Measurements from ENCODE around the gene SEMA3B. TPM values are rescaled to one million over a fixed set of nuclear protein-coding genes. Genes with fewer than 3 reads are reported as not detected.

SEMA3B gene
- total and polyA plus RNA-seq, 9 of the 15 experiments (the other 6 are each of a cell fraction or from before 2014, with no cell fraction given), result 0.03 to 1.8 (median 0.55) TPM; not detected in 1

GRCh38 chr3:50227390-50228183 is 41.4 kb upstream of the SEMA3B start (continued):
- peak; percentile 59 for TF ChIP-seq ZBTB33 (CRISPR knock-in tag; IDR thresholded peaks at IDR 0.05)
- TF ChIP-seq GTF2B (IDR thresholded peaks at IDR 0.05; ENCODE audit: extremely low read depth, insufficient read length), result no peak
- no peak for TF ChIP-seq RREB1 (CRISPR knock-in tag; IDR thresholded peaks at IDR 0.05)
- peak; percentile 60 for TF ChIP-seq ZEB2 (IDR thresholded peaks at IDR 0.05)
- no peak for TF ChIP-seq FOXO4 (CRISPR knock-in tag; IDR thresholded peaks at IDR 0.05)
- TF ChIP-seq STAT5A (IDR thresholded peaks at IDR 0.05; ENCODE audit: borderline replicate concordance, low read length), result no peak
- no peak for TF ChIP-seq GMEB1 (CRISPR knock-in tag; IDR thresholded peaks at IDR 0.05)
- TF ChIP-seq, protein P1, sequence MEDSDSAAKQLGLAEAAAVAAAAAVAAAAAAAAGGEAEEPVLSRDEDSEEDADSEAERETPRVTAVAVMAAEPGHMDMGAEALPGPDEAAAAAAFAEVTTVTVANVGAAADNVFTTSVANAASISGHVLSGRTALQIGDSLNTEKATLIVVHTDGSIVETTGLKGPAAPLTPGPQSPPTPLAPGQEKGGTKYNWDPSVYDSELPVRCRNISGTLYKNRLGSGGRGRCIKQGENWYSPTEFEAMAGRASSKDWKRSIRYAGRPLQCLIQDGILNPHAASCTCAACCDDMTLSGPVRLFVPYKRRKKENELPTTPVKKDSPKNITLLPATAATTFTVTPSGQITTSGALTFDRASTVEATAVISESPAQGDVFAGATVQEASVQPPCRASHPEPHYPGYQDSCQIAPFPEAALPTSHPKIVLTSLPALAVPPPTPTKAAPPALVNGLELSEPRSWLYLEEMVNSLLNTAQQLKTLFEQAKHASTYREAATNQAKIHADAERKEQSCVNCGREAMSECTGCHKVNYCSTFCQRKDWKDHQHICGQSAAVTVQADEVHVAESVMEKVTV (CRISPR knock-in tag; IDR thresholded peaks at IDR 0.05), result peak; percentile 94
- no peak for TF ChIP-seq FOXK1 (CRISPR knock-in tag; IDR thresholded peaks at IDR 0.05; ENCODE audit: borderline replicate concordance)
- TF ChIP-seq MNT (conservative IDR thresholded peaks at IDR 0.05), result peak; percentile 25 to 74; a peak in 2 of 4 replicates
